ENCODE measurements around the gene LRRC8C.

Gene LRRC8C

DNA sequence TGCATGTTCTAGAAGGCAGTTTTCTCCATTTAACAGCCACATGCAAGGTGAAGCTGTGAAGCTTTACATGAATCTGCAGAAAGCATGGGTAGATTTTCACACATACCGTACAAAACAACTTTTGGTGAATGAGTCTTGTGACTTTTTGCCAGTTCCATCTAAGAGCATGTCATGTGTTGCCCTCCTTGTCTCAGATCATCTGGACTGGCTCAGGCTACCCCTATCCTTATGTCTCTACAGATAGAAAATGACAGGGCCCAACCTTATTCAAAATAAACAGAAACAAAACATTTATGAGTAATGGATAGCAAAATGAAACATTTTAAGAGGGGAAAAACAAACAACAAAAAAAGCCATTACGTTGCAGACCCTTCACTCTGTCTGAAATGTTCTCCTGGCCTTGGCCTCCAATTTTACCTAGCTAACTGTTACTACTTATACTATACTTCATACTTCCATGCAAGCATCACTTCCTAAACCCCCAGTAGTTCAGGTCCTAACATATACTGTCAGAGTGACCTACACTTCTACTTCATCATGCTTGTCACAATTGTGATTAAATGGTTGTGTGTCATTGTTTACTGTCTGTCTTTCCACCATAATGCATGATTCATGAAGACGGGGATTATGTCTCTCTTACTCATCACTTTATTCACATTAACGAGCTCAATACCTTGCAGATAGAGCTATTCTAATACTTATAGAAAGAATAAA lies 39.0 kb downstream of the LRRC8C start:
- H2BK5ac ChIP-seq (ENCODE audit: low read length): no peak overlapping the region
- H3K23ac ChIP-seq (ENCODE audit: low read length): no peak overlapping the region
- no peak overlapping the region for H3K9ac ChIP-seq (ENCODE audit: low read length)
- H2AK5ac ChIP-seq (ENCODE audit: low read length): no peak overlapping the region
- no peaks in the 10 kb centered on the region for H3K79me2 ChIP-seq (ENCODE audit: control insufficient read depth, insufficient read depth, low read length)
- H3K18ac ChIP-seq (ENCODE audit: low read length): no peak overlapping the region
- no peaks in the 10 kb centered on the region for H3K79me1 ChIP-seq (ENCODE audit: low read length)
- no peak overlapping the region for H2BK120ac ChIP-seq (ENCODE audit: low read depth, low read length)
- no peak for DNase-seq
- H3K27ac ChIP-seq (ENCODE audit: low read depth, low read length): no peak overlapping the region
- H3K27me3 ChIP-seq (ENCODE audit: insufficient read depth, low read length, poor library complexity): no peaks in the 10 kb centered on the region
- no peak overlapping the region for H4K5ac ChIP-seq (ENCODE audit: low read length)
- no CpG with 5 or more reads among the region's 4 CpGs for WGBS (ENCODE audit: extremely low coverage, insufficient coverage, low lambda C conversion rate)
- no peak overlapping the region for H4K8ac ChIP-seq (ENCODE audit: low read depth, low read length)
- H3K4ac ChIP-seq (ENCODE audit: low read depth, low read length): no peak overlapping the region
- no peak overlapping the region for H3K56ac ChIP-seq (ENCODE audit: low read length)
- H3K4me1 ChIP-seq (ENCODE audit: control insufficient read depth, low read depth, low read length): no peaks in the 10 kb centered on the region
- no peak overlapping the region for H3K4me3 ChIP-seq (ENCODE audit: low read length)
- no peaks in the 10 kb centered on the region for H3K36me3 ChIP-seq (ENCODE audit: control insufficient read depth, insufficient read depth, low read length)
- H3K4me2 ChIP-seq (ENCODE audit: low read length): no peak overlapping the region
- no peak overlapping the region for H2BK15ac ChIP-seq (replicated peaks; ENCODE audit: low read depth)

DNA sequence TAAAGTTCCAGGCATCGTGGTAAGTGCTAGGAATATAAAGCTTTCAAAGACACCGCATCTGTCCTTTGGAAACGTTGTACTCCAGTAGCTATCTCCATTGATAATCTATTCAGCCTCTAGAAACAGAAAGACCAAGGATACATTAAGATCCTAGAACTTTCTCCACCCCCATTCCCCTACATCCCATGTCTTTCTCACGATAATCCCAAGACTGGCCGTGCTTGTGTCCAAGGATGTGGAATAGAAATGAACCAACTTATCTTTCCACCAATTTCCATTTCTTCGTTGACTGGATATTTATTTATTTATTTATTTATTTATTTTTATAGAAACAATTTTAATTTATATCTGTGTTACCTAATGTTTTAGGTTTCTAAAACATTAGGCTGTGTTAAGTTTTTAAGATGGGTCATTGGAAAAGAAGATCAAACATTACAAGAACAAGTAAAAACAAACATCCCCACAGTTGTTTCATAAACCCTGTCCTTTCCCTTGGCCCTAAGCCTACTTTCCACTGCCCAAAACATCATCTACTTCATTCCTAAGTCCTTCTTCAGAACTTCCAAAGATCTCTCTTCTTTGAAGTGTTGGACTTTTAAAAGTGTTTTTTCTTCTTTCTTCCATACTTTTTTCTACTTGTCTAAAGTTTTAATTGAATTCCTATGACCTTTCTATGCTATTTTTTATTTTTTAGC lies 39.7 kb downstream of the LRRC8C start:
- Histone ChIP-seq H3K9ac (ENCODE audit: low read length) (no peak overlapping the region), H3K4me3 (ENCODE audit: low read length) (no peak overlapping the region), H3K27me3 (ENCODE audit: insufficient read depth, low read length, poor library complexity) (no peaks in the 10 kb centered on the region), H2BK120ac (ENCODE audit: low read depth, low read length) (no peak overlapping the region), H2AK5ac (ENCODE audit: low read length) (no peak overlapping the region), H2BK5ac (ENCODE audit: low read length) (no peak overlapping the region), H3K4me1 (ENCODE audit: control insufficient read depth, low read depth, low read length) (no peaks in the 10 kb centered on the region), H3K36me3 (ENCODE audit: control insufficient read depth, insufficient read depth, low read length) (no peaks in the 10 kb centered on the region), H2BK15ac (replicated peaks; ENCODE audit: low read depth) (no peak overlapping the region), H3K56ac (ENCODE audit: low read length) (no peak overlapping the region), H3K18ac (ENCODE audit: low read length) (no peak overlapping the region), H4K5ac (ENCODE audit: low read length) (no peak overlapping the region), H3K4ac (ENCODE audit: low read depth, low read length) (no peak overlapping the region), H3K79me1 (ENCODE audit: low read length) (no peaks in the 10 kb centered on the region), H4K8ac (ENCODE audit: low read depth, low read length) (no peak overlapping the region), H3K4me2 (ENCODE audit: low read length) (no peak overlapping the region), H3K23ac (ENCODE audit: low read length) (no peak overlapping the region), H3K79me2 (ENCODE audit: control insufficient read depth, insufficient read depth, low read length) (no peaks in the 10 kb centered on the region), H3K27ac (ENCODE audit: low read depth, low read length) (no peak overlapping the region)
- no CpG with 5 or more reads among the region's 6 CpGs for WGBS (ENCODE audit: extremely low coverage, insufficient coverage, low lambda C conversion rate)
- no peak for DNase-seq

DNA sequence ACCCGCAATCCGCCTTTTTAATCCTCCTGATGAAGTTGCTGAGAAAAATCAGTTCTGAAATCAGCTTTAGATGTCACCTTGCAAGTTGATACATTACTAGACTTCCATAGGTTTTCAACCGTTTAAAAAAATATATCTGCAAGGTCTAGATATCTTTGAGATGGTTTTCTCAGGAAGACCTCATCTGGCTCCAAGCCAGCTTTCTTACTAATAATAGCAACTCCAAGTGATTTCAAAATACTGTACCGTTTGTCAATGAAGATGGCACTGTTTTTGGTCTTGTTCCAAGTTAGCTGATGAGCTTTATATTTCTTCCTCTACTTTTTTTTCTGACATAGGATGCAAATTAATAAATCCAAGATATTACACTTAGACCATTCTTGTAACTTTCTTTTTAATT lies 40.3 kb downstream of the LRRC8C start:
- H3K79me1 ChIP-seq (ENCODE audit: low read length): no peaks in the 10 kb centered on the region
- no peak overlapping the region for H2AK5ac ChIP-seq (ENCODE audit: low read length)
- H3K9ac ChIP-seq (ENCODE audit: low read length): no peak overlapping the region
- no peak overlapping the region for H2BK15ac ChIP-seq (replicated peaks; ENCODE audit: low read depth)
- no peak overlapping the region for H2BK5ac ChIP-seq (ENCODE audit: low read length)
- no peak for DNase-seq
- H4K5ac ChIP-seq (ENCODE audit: low read length): no peak overlapping the region
- no peak overlapping the region for H3K4ac ChIP-seq (ENCODE audit: low read depth, low read length)
- H4K8ac ChIP-seq (ENCODE audit: low read depth, low read length): no peak overlapping the region
- H3K4me1 ChIP-seq (ENCODE audit: control insufficient read depth, low read depth, low read length): no peaks in the 10 kb centered on the region
- no peaks in the 10 kb centered on the region for H3K36me3 ChIP-seq (ENCODE audit: control insufficient read depth, insufficient read depth, low read length)
- no peaks in the 10 kb centered on the region for H3K27me3 ChIP-seq (ENCODE audit: insufficient read depth, low read length, poor library complexity)
- no peak overlapping the region for H3K18ac ChIP-seq (ENCODE audit: low read length)
- H3K4me2 ChIP-seq (ENCODE audit: low read length): no peak overlapping the region
- H3K56ac ChIP-seq (ENCODE audit: low read length): no peak overlapping the region
- H3K79me2 ChIP-seq (ENCODE audit: control insufficient read depth, insufficient read depth, low read length): no peaks in the 10 kb centered on the region
- no CpG with 5 or more reads among the region's 4 CpGs for WGBS (ENCODE audit: extremely low coverage, insufficient coverage, low lambda C conversion rate)
- H3K27ac ChIP-seq (ENCODE audit: low read depth, low read length): no peak overlapping the region
- no peak overlapping the region for H2BK120ac ChIP-seq (ENCODE audit: low read depth, low read length)
- no peak overlapping the region for H3K23ac ChIP-seq (ENCODE audit: low read length)
- H3K4me3 ChIP-seq (ENCODE audit: low read length): no peak overlapping the region

DNA sequence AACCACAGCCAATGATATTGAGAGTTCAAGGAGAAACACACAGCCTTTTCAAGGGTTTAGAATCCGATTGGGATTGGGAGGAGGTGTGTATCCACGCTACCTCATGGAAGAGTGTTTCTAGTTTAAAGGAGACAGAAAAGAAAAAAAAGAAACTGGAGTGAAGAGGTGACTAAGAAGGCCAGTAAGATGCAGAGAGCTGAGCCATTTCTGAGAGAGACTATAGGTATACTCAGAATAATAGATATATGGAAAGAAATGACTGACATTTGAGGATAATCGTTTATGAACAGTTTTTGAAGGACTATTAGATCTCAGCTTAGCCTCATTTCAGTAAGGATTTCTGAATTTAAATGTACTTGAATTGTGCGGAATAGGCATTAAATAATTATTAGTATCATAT lies 42.8 kb downstream of the LRRC8C start:
- no peak overlapping the region for H2AK5ac ChIP-seq (ENCODE audit: low read length)
- H3K36me3 ChIP-seq (ENCODE audit: control insufficient read depth, insufficient read depth, low read length): no peaks in the 10 kb centered on the region
- H2BK5ac ChIP-seq (ENCODE audit: low read length): no peak overlapping the region
- no peaks in the 10 kb centered on the region for H3K27me3 ChIP-seq (ENCODE audit: insufficient read depth, low read length, poor library complexity)
- H3K4me2 ChIP-seq (ENCODE audit: low read length): no peak overlapping the region
- H3K56ac ChIP-seq (ENCODE audit: low read length): no peak overlapping the region
- H3K27ac ChIP-seq (ENCODE audit: low read depth, low read length): no peak overlapping the region
- no peak overlapping the region for H2BK120ac ChIP-seq (ENCODE audit: low read depth, low read length)
- H3K79me1 ChIP-seq (ENCODE audit: low read length): no peaks in the 10 kb centered on the region
- H4K5ac ChIP-seq (ENCODE audit: low read length): no peak overlapping the region
- WGBS (ENCODE audit: extremely low coverage, insufficient coverage, low lambda C conversion rate): no CpG with 5 or more reads among the region's 4 CpGs
- no peak overlapping the region for H3K4ac ChIP-seq (ENCODE audit: low read depth, low read length)
- H3K18ac ChIP-seq (ENCODE audit: low read length): no peak overlapping the region
- no peaks in the 10 kb centered on the region for H3K4me1 ChIP-seq (ENCODE audit: control insufficient read depth, low read depth, low read length)
- H4K8ac ChIP-seq (ENCODE audit: low read depth, low read length): no peak overlapping the region
- H3K4me3 ChIP-seq (ENCODE audit: low read length): no peak overlapping the region
- no peak overlapping the region for H2BK15ac ChIP-seq (replicated peaks; ENCODE audit: low read depth)
- H3K9ac ChIP-seq (ENCODE audit: low read length): no peak overlapping the region
- H3K79me2 ChIP-seq (ENCODE audit: control insufficient read depth, insufficient read depth, low read length): no peaks in the 10 kb centered on the region
- no peak overlapping the region for H3K23ac ChIP-seq (ENCODE audit: low read length)
- no peak for DNase-seq

DNA sequence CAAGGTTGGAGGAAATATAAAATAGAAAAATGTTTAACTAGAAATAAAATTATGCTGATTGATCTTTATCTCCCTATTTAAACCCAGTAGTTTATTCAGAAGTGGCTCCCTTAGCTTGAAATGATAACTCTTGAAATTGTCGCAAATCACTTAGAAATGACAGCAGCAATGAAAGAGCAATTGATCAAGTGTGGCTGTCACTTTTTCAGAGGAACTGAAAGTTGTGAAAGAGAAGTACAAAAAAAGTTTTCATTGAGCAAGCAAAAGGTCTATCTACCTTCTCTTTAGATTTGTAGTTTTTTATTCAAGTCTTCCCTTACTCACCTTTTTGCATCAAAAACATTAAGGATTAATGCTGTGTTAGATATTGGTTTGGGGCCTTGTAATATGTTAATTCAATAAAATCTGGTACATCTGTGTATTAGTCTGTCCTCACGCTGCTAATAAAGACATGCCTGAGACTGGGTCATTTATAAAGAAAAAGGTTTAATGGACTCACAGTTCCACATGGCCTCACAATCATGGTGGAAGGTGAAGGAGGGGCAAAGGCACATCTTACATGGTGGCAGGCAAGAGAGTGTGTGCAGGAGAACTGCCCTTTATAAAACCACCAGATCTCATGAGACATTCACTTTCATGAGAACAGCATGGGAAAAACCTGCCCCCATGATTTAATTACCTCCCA lies 48.3 kb downstream of the LRRC8C start:
- Histone ChIP-seq H4K8ac (ENCODE audit: low read depth, low read length) (no peak overlapping the region), H2BK5ac (ENCODE audit: low read length) (no peak overlapping the region), H3K36me3 (ENCODE audit: control insufficient read depth, insufficient read depth, low read length) (no peaks in the 10 kb centered on the region), H3K4ac (ENCODE audit: low read depth, low read length) (no peak overlapping the region), H3K4me1 (ENCODE audit: control insufficient read depth, low read depth, low read length) (no peaks in the 10 kb centered on the region), H3K79me1 (ENCODE audit: low read length) (no peaks in the 10 kb centered on the region), H2AK5ac (ENCODE audit: low read length) (no peak overlapping the region), H3K79me2 (ENCODE audit: control insufficient read depth, insufficient read depth, low read length) (no peaks in the 10 kb centered on the region), H3K23ac (ENCODE audit: low read length) (no peak overlapping the region), H3K4me2 (ENCODE audit: low read length) (no peak overlapping the region), H2BK15ac (replicated peaks; ENCODE audit: low read depth) (no peak overlapping the region), H3K27ac (ENCODE audit: low read depth, low read length) (no peak overlapping the region), H3K18ac (ENCODE audit: low read length) (no peak overlapping the region), H3K27me3 (ENCODE audit: insufficient read depth, low read length, poor library complexity) (no peaks in the 10 kb centered on the region), H3K9ac (ENCODE audit: low read length) (no peak overlapping the region), H3K4me3 (ENCODE audit: low read length) (no peak overlapping the region), H2BK120ac (ENCODE audit: low read depth, low read length) (no peak overlapping the region), H4K5ac (ENCODE audit: low read length) (no peak overlapping the region), H3K56ac (ENCODE audit: low read length) (no peak overlapping the region)
- DNase-seq: no peak
- WGBS (ENCODE audit: extremely low coverage, insufficient coverage, low lambda C conversion rate): no CpG with 5 or more reads among the region's 2 CpGs
